A673 (cell line): ENCODE measurements around the gene ZNF516. TPM values are rescaled to one million over a fixed set of nuclear protein-coding genes. Genes with fewer than 3 reads are reported as not detected.
A peak's percentile ranks its signal among the peaks of the same experiment; 100 is the strongest.

Experiments used
- BruUV-seq: library from RNA; stranded (reverse); fragments of 400-500 nt; replicated peaks from 2 replicates; lab custom pipeline; 2021; lab: Mats Ljungman, UMichigan
- CTCF ChIA-PET: fragments of 300-600 bp; sonication (Branson Sonifier 250); formaldehyde crosslinking; loops from one replicate; lab custom pipeline; 2022; ENCODE audit warnings: antibody characterized with exemption; lab: Charles Lee
- POLR2A ChIA-PET: fragments of 300-600 bp; sonication (Branson Sonifier 250); formaldehyde crosslinking; loops from one replicate; lab custom pipeline; 2022; ENCODE audit warnings: antibody characterized with exemption; ENCODE audit not compliant: low non-redundant PET; lab: Charles Lee
- DNase-seq: peaks from one replicate; pipeline ENCODE4 v3.0.0-alpha.2; 2015; ENCODE audit warnings: low spot score
- H3K27ac ChIP-seq: fragments of 200-600 bp; sonication (generic); 2 replicates; pipeline ENCODE4 v1.5.1; 2016; ENCODE audit warnings: mixed run types, low read depth, mild to moderate bottlenecking, mixed read lengths, antibody characterized with exemption, low read length; ENCODE audit not compliant: poor library complexity, severe bottlenecking
- H3K27me3 ChIP-seq: fragments of 200-600 bp; sonication (generic); replicated peaks from 2 replicates; pipeline ENCODE4 v1.6.1; 2017; ENCODE audit warnings: mixed run types, low read depth, mild to moderate bottlenecking, mixed read lengths, antibody characterized with exemption, low read length; ENCODE audit not compliant: insufficient read depth, poor library complexity
- H3K36me3 ChIP-seq: fragments of 200-600 bp; sonication (generic); 2 replicates; pipeline ENCODE4 v1.6.1; 2016; ENCODE audit warnings: mixed run types, mild to moderate bottlenecking, mixed read lengths, antibody characterized with exemption, low read length; ENCODE audit not compliant: insufficient read depth, poor library complexity, severe bottlenecking
- H3K4me1 ChIP-seq: fragments of 200-600 bp; sonication (generic); 2 replicates; pipeline ENCODE4 v1.6.1; 2017; ENCODE audit warnings: mixed run types, mild to moderate bottlenecking, mixed read lengths, antibody characterized with exemption, low read length; ENCODE audit not compliant: insufficient read depth, poor library complexity, severe bottlenecking
- H3K4me3 ChIP-seq: fragments of 200-600 bp; sonication (generic); 2 replicates; pipeline ENCODE4 v1.5.1; 2016; ENCODE audit warnings: low read depth, mixed run types, mild to moderate bottlenecking, mixed read lengths, low read length; ENCODE audit not compliant: poor library complexity, severe bottlenecking
- H3K9me3 ChIP-seq: fragments of 200-600 bp; sonication (generic); 2 replicates; pipeline ENCODE4 v1.6.1; 2016; ENCODE audit warnings: mixed run types, low read depth, mild to moderate bottlenecking, mixed read lengths, antibody characterized with exemption, low read length; ENCODE audit not compliant: poor library complexity, severe bottlenecking
- CTCF ChIP-seq: fragments of 300-800, 200-600 bp; sonication (generic); conservative IDR thresholded peaks from 2 replicates; pipeline ENCODE4 v1.5.1; 2017; ENCODE audit warnings: low read depth, mild to moderate bottlenecking, antibody characterized with exemption, low read length, moderate library complexity, mixed read lengths
- EZH2 ChIP-seq: fragments of 200-600 bp; sonication (generic); IDR thresholded peaks from 2 replicates; pipeline ENCODE4 v1.6.1; 2017; ENCODE audit warnings: borderline replicate concordance, low read depth, mild to moderate bottlenecking, mixed read lengths, antibody characterized with exemption, low read length; ENCODE audit not compliant: poor library complexity, severe bottlenecking
- intact Hi-C: fragments of 100-400 bp; cut with micrococcal nuclease; formaldehyde crosslinking; loops from one replicate; pipeline ENCODE4 v1.10.0; 2022; ENCODE audit not compliant: unreplicated experiment
- total RNA-seq: library from RNA; stranded (reverse); gene quantifications from 2 replicates; pipeline ENCODE4 v1.2.3, GENCODE V29; 2021

The ZNF516 gene
- total RNA-seq, 1 experiment from 2014 or later: 32.3 TPM

DNA sequence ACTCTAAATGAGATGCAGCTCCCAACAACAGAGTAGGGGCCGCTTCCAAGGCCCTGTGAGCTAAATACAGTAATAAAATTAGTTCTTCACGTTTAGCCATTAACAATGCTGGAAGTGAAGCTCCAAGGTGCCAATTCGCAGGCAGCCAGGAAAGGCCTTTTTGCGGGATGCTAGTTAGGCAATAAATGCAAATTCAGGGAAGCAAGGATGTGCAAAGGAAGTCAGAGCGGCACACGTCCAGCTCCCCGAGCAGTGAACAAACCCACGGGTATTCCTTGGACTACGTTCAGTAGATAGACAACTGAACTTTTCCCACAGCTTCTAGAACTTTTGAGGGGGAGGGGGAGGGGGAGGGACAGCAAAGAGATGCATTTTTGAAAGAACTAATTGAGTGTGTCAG, 6.9 kb downstream of the ZNF516 start:
- TF ChIP-seq CTCF: no peak
- no peak for TF ChIP-seq EZH2
- no peaks in the 10 kb centered on the region for H3K27me3 ChIP-seq
- no peak overlapping the region for H3K27ac ChIP-seq
- H3K4me3 ChIP-seq: peak overlapping the region; percentile 11
- ChIA-PET CTCF (no interaction called here), POLR2A (interaction anchor here (0.6 kb wide), 1 partner anchor 89 kb away, joined by 3 read pairs; no protein-coding TSS in a partner anchor)
- BruUV-seq: no TSS peak
- no peak for DNase-seq
- no peaks in the 10 kb centered on the region for H3K9me3 ChIP-seq
- no peaks in the 10 kb centered on the region for H3K36me3 ChIP-seq
- intact Hi-C loops: no loop called here
- H3K4me1 ChIP-seq: peaks cover 62% of the 10 kb centered on the region

DNA sequence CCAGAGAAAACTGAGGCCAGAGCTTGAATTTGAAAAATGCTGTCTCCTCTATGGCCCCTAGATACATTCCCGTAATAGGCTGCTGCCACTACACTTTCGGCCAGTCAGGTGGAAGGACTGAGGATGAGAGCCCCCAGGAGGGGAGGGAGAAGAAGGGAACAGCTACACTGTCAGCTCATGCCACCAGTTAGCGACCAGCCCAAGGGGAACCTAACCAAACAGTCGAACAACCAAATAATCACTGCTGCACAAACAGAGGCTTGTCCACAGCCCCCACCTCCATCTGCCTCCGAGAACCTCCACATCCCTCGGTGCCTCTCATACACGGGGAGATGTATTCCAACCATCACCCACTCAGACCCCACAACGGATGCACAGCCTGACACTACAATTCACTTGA, 7.3 kb downstream of the ZNF516 start:
- TF ChIP-seq EZH2: no peak
- H3K27me3 ChIP-seq: no peaks in the 10 kb centered on the region
- H3K9me3 ChIP-seq: no peaks in the 10 kb centered on the region
- peaks cover 62% of the 10 kb centered on the region for H3K4me1 ChIP-seq
- POLR2A ChIA-PET: interaction anchor here (0.6 kb wide), 2 partner anchors 69 to 88 kb away, joined by 3 read pairs; no protein-coding TSS in a partner anchor
- no TSS peak for BruUV-seq
- H3K4me3 ChIP-seq: peak overlapping the region; percentile 11
- intact Hi-C loops: no loop called here
- H3K36me3 ChIP-seq: no peaks in the 10 kb centered on the region
- no peak overlapping the region for H3K27ac ChIP-seq
- no peak for DNase-seq
- CTCF ChIA-PET: no interaction called here

- Histone ChIP-seq H3K9me3 (no peaks in the 10 kb centered on the region), H3K4me1 (peaks cover 62% of the 10 kb centered on the region), H3K4me3 (no peak overlapping the region), H3K27ac (no peak overlapping the region), H3K27me3 (no peaks in the 10 kb centered on the region), H3K36me3 (no peaks in the 10 kb centered on the region)
- CTCF ChIA-PET: no interaction called here
- no peak for TF ChIP-seq EZH2
- no peak for TF ChIP-seq CTCF
- DNase-seq: no peak
- POLR2A ChIA-PET: interaction anchor here (0.6 kb wide), 1 partner anchor 68 kb away, joined by 3 read pairs; no protein-coding TSS in a partner anchor
- intact Hi-C loops: no loop called here
- BruUV-seq: no TSS peak
Observed at GRCh38 chr18:76487070-76487469, 8.0 kb downstream of the ZNF516 start.

DNA sequence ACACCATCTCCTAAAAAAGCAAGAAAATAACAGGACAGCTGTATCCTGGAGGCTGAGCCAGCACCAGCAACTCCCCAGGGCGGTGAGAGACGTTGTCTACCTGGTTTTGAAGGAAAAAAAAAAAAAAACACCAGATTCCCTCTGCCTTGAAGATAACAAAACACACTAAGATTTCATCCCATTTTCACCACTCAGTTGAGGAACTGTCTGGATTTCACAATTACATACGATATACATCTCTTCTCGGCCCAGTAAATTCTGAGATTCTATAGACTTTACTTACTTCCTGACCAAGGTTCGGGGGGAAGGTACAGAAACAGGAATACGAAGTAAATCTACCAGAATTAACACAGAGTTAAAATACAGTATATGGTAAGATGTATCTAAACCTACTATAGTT, 8.5 kb downstream of the ZNF516 start:
- ChIA-PET POLR2A (no interaction called here), CTCF (no interaction called here)
- Histone ChIP-seq H3K36me3 (no peaks in the 10 kb centered on the region), H3K27me3 (no peaks in the 10 kb centered on the region), H3K27ac (no peak overlapping the region), H3K4me1 (peaks cover 62% of the 10 kb centered on the region), H3K9me3 (no peaks in the 10 kb centered on the region), H3K4me3 (no peak overlapping the region)
- intact Hi-C loops: no loop called here
- BruUV-seq: no TSS peak
- TF ChIP-seq CTCF: no peak
- DNase-seq: no peak
